Activated naive CD4-positive, alpha-beta T cell treated with anti-CD3 and anti-CD28 coated beads, Interleukin-2, amount 10 ng/mL, durations not matched to agents 7 days and 5 days (primary cell): ENCODE measurements around the gene AGAP5.
"Not testable (repeated sequence)": the region's sequence is repeated elsewhere in the genome, so short reads cannot be mapped to it uniquely, and the experiment has no call there.

Experiments used
- CTCF ChIA-PET: fragments of 350-600 bp; sonication (Branson Sonifier 250); formaldehyde crosslinking; loops from one replicate; lab custom pipeline; 2021; ENCODE audit warnings: antibody characterized with exemption; lab: Charles Lee
- DNase-seq: peaks from one replicate; pipeline ENCODE4 v3.0.0-alpha.2; 2020
- H3K27ac Mint-ChIP-seq: one replicate; pipeline ENCODE4 v1.8.0; 2021; ENCODE audit warnings: mild to moderate bottlenecking, moderate library complexity, mixed read lengths
- H3K27me3 Mint-ChIP-seq: one replicate; pipeline ENCODE4 v1.8.0; 2021; ENCODE audit warnings: mild to moderate bottlenecking, mixed read lengths
- H3K36me3 Mint-ChIP-seq: one replicate; pipeline ENCODE4 v1.8.0; 2021; ENCODE audit warnings: mixed read lengths
- H3K4me1 Mint-ChIP-seq: one replicate; pipeline ENCODE4 v1.8.0; 2021; ENCODE audit warnings: mixed read lengths
- H3K4me3 Mint-ChIP-seq: one replicate; pipeline ENCODE4 v1.8.0; 2021; ENCODE audit warnings: mild to moderate bottlenecking, moderate library complexity, mixed read lengths
- H3K9me3 Mint-ChIP-seq: one replicate; pipeline ENCODE4 v1.8.0; 2021; ENCODE audit warnings: mixed read lengths

Gene AGAP5

DNA sequence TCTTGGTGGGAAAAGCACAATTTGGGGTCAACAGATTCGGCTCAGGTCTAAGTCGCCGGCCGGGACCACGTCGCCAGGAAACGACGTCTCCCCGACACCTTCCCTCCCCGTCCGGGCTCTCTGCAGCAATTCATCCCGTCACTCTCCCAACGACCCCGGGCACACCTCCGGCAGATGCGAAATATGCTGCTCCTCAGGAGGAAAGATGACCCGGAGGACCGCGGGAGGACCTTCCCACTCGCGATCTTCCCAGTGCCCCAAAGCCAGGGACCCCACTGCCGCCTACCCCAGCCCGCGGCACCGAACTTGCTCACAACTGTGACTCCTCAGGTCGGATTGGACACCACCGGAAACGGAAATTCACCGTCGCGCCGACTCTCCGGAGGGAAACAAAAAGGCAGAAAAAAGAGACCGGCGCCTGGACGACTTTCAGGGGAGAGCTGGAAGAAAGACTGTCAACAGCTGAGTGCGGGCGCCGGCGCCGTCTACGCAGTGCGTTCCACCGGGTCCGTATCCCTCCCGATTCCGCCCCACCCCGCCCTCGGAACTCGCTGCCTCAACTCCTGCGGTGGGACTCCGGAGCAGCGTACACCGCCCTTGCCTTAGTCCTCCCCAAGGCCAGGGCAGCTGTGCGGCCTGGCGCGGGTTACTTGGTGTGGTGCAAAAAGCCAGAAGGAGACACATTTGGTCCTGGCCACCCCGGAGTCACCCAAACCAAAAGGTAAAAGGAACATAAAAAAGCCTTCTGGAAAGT, 32.4 kb upstream of the AGAP5 start:
- H3K9me3 Mint-ChIP-seq, result no peaks in the 10 kb centered on the region
- DNase-seq, result peak; percentile 94
- CTCF ChIA-PET, result interaction anchor here (0.7 to 1.2 kb wide), 2 partner anchors 13 to 33 kb away, joined by 3 to 4 read pairs; partner anchors contain the start of gene SEC24C
- H3K4me3 Mint-ChIP-seq, result peak overlapping the region; percentile 96
- H3K4me1 Mint-ChIP-seq, result peaks cover 21% of the 10 kb centered on the region
- peaks cover 24% of the 10 kb centered on the region for H3K36me3 Mint-ChIP-seq
- peak overlapping the region; percentile 98 for H3K27ac Mint-ChIP-seq
- H3K27me3 Mint-ChIP-seq, result peaks cover 6% of the 10 kb centered on the region

GRCh38 chr10:73729781-73730152, 31.9 kb upstream of the AGAP5 start:
- CTCF ChIA-PET, result interaction anchor here (1.2 kb wide), 1 partner anchor 14 kb away, joined by 3 read pairs; the partner anchor contains the start of gene SEC24C
- H3K27me3 Mint-ChIP-seq, H3K9me3 Mint-ChIP-seq: not testable (repeated sequence)
- Mint-ChIP-seq H3K36me3 (peaks cover 24% of the 10 kb centered on the region), H3K4me1 (peaks cover 21% of the 10 kb centered on the region), H3K27ac (peak overlapping the region; percentile 98), H3K4me3 (peak overlapping the region; percentile 96)
- peak; percentile 60 for DNase-seq

GRCh38 chr10:73723516-73723915, 25.6 kb upstream of the AGAP5 start:
- peaks cover 55% of the 10 kb centered on the region for H3K36me3 Mint-ChIP-seq
- DNase-seq, result no peak
- no peaks in the 10 kb centered on the region for H3K9me3 Mint-ChIP-seq
- H3K4me3 Mint-ChIP-seq, result no peak overlapping the region
- CTCF ChIA-PET, result no interaction called here
- no peak overlapping the region for H3K27ac Mint-ChIP-seq
- peaks cover 4% of the 10 kb centered on the region for H3K4me1 Mint-ChIP-seq
- H3K27me3 Mint-ChIP-seq, result no peaks in the 10 kb centered on the region

DNA sequence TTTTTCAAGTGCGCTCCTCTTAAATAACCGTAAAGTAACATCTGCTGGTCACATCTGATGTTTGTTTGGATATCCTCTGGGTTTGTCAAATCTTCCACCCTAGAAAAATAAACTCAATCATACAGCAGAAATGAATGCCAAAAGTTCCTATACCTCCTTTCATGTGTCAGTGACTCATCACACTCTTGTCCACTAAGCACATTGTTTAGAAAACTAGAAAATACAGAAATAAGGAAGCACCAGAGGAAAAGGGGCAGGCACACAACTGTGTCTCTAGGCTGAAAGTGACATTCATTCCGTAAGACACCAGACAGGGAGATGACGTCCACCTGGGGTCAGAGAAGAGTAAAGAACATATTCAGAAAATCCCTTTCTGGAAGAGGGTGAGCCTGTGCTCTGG, 22.7 kb upstream of the AGAP5 start:
- DNase-seq, result not testable (repeated sequence)

GRCh38 chr10:73717556-73717955, 19.6 kb upstream of the AGAP5 start:
- H3K27me3 Mint-ChIP-seq, result no peaks in the 10 kb centered on the region
- no peak for DNase-seq
- H3K36me3 Mint-ChIP-seq, result peaks cover 56% of the 10 kb centered on the region
- peak overlapping the region; percentile 2 for H3K27ac Mint-ChIP-seq
- CTCF ChIA-PET, result no interaction called here
- no peaks in the 10 kb centered on the region for H3K9me3 Mint-ChIP-seq
- no peaks in the 10 kb centered on the region for H3K4me1 Mint-ChIP-seq
- H3K4me3 Mint-ChIP-seq, result no peak overlapping the region

More for the DNA sequence above, 22.7 kb upstream of the AGAP5 start:
- H3K36me3 Mint-ChIP-seq, result peaks cover 59% of the 10 kb centered on the region
- H3K9me3 Mint-ChIP-seq, H3K4me3 Mint-ChIP-seq, CTCF ChIA-PET, H3K4me1 Mint-ChIP-seq, H3K27me3 Mint-ChIP-seq, H3K27ac Mint-ChIP-seq: not testable (repeated sequence)

DNA sequence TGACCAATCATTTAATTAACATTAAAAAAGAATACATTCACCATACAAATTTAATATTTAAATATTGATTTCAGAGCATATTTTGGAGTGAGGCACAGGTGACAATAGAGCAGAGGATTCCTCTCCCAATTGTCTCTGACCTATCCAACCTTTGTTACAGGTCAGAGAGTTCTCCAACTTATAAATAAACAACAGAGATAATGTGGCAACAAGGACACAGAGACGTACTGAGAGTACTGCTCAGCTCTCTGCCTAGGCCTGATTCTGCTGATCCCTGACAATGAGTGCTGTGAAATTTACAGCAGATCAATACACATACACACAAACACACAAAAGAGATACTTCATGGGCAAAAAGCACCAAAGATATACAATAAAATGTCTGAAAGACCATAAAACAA, 18.3 kb upstream of the AGAP5 start:
- H3K4me3 Mint-ChIP-seq, result no peak overlapping the region
- H3K27ac Mint-ChIP-seq, result no peak overlapping the region
- no peaks in the 10 kb centered on the region for H3K4me1 Mint-ChIP-seq
- H3K9me3 Mint-ChIP-seq, result no peaks in the 10 kb centered on the region
- DNase-seq, result no peak
- no peaks in the 10 kb centered on the region for H3K27me3 Mint-ChIP-seq
- H3K36me3 Mint-ChIP-seq, result peaks cover 48% of the 10 kb centered on the region
- CTCF ChIA-PET, result no interaction called here

- H3K4me3 Mint-ChIP-seq, H3K27me3 Mint-ChIP-seq, H3K27ac Mint-ChIP-seq, DNase-seq, CTCF ChIA-PET, H3K4me1 Mint-ChIP-seq, H3K9me3 Mint-ChIP-seq: not testable (repeated sequence)
- peaks cover 40% of the 10 kb centered on the region for H3K36me3 Mint-ChIP-seq
These were observed 17.6 kb upstream of the AGAP5 start for GRCh38 chr10:73715179-73716156.

- H3K4me1 Mint-ChIP-seq, H3K9me3 Mint-ChIP-seq, DNase-seq, CTCF ChIA-PET, H3K27me3 Mint-ChIP-seq, H3K4me3 Mint-ChIP-seq, H3K27ac Mint-ChIP-seq: not testable (repeated sequence)
- peaks cover 42% of the 10 kb centered on the region for H3K36me3 Mint-ChIP-seq
These were observed 16.6 kb upstream of the AGAP5 start for GRCh38 chr10:73714483-73714882.

GRCh38 chr10:73713912-73714311, 16.0 kb upstream of the AGAP5 start:
- H3K27me3 Mint-ChIP-seq, CTCF ChIA-PET, H3K4me1 Mint-ChIP-seq, H3K27ac Mint-ChIP-seq, DNase-seq, H3K4me3 Mint-ChIP-seq, H3K9me3 Mint-ChIP-seq: not testable (repeated sequence)
- H3K36me3 Mint-ChIP-seq, result peaks cover 38% of the 10 kb centered on the region

DNA sequence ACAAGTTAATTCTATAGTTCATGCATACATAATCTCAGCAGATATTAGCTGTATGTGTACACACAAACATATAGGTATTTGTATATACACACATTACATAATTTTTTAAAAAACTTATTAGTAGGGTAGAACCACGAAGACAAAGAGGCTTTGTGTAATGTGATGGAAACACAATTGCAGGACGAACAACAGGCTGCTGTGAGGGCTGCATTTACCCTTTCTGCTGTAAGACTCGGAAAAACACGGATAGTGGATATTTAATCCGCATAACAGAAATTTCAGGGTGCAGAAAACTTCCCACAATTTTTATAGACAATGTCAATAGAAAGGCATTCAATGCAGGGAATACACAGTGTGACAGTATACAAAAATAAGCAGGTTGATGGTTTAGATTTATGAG, 13.8 kb upstream of the AGAP5 start:
- DNase-seq, H3K27ac Mint-ChIP-seq, H3K27me3 Mint-ChIP-seq, H3K4me3 Mint-ChIP-seq, H3K9me3 Mint-ChIP-seq, CTCF ChIA-PET, H3K4me1 Mint-ChIP-seq: not testable (repeated sequence)
- peaks cover 20% of the 10 kb centered on the region for H3K36me3 Mint-ChIP-seq

DNA sequence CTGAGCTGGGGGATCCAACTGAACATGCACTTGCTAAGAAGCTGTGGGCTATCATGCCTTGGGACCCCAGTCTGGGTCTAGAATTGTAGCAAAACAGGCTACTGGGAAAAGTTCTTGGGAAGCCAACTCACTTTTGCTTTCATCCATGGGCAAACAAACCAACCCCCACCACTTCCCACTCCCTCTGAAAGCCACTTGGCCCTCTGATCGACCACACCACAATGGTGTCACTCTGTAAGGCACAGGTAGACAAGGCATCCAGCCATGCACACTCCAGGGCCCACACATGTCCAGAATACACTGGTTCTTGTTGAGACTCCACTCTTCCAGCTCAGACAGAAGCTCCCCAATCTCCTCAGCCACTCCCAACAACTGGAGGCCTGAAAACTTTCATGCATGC, 10.2 kb upstream of the AGAP5 start:
- H3K4me3 Mint-ChIP-seq, H3K27me3 Mint-ChIP-seq, H3K27ac Mint-ChIP-seq, H3K4me1 Mint-ChIP-seq, H3K9me3 Mint-ChIP-seq, CTCF ChIA-PET, DNase-seq: not testable (repeated sequence)
- H3K36me3 Mint-ChIP-seq, result peaks cover 22% of the 10 kb centered on the region

DNA sequence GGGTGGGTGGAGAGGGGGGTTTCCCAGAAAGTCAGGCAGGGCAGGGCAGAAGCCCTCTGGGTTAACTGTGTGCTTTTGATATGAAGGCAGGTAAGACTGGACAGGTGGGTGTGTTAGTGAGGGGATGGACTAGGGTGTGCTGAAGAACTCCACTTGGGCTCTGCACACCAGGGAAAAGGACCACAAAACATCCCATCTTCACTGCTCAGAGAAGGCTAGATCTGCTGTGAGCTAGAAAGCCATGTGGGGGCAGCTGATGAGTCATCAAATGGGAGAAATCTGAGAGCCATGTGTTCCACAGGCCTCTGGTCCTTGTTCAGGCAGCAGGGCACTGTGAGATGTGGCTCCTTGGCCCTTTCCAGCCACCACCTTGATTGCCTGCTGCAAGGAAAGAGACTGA, 9.7 kb upstream of the AGAP5 start:
- H3K4me3 Mint-ChIP-seq, H3K4me1 Mint-ChIP-seq, H3K27ac Mint-ChIP-seq, H3K27me3 Mint-ChIP-seq, DNase-seq, H3K9me3 Mint-ChIP-seq, CTCF ChIA-PET: not testable (repeated sequence)
- H3K36me3 Mint-ChIP-seq, result peaks cover 19% of the 10 kb centered on the region

- CTCF ChIA-PET, H3K9me3 Mint-ChIP-seq, H3K27me3 Mint-ChIP-seq, DNase-seq, H3K4me1 Mint-ChIP-seq, H3K27ac Mint-ChIP-seq, H3K4me3 Mint-ChIP-seq: not testable (repeated sequence)
- H3K36me3 Mint-ChIP-seq, result peaks cover 20% of the 10 kb centered on the region
These were observed 8.6 kb upstream of the AGAP5 start for GRCh38 chr10:73706488-73706887.

GRCh38 chr10:73705506-73706072, 7.7 kb upstream of the AGAP5 start:
- H3K27ac Mint-ChIP-seq, H3K9me3 Mint-ChIP-seq, CTCF ChIA-PET: not testable (repeated sequence)

More at GRCh38 chr10:73705506-73706072, 7.7 kb upstream of the AGAP5 start:
- H3K36me3 Mint-ChIP-seq, result peaks cover 22% of the 10 kb centered on the region
- H3K4me1 Mint-ChIP-seq, DNase-seq, H3K27me3 Mint-ChIP-seq, H3K4me3 Mint-ChIP-seq: not testable (repeated sequence)
